IMR-90 (cell line): Measurements from ENCODE around the gene OCLN. TPM values are rescaled to one million over a fixed set of nuclear protein-coding genes. Genes with fewer than 3 reads are reported as not detected.

Source experiments
- ATAC-seq: fragments of 200-7000 bp; cut with Tn5 transposase; 2 replicates; pipeline ENCODE4 v1.9.1; 2020; ENCODE audit warnings: low read depth, mild to moderate bottlenecking, moderate library complexity
- BruUV-seq: library from RNA; stranded (reverse); fragments of 400-500 nt; replicated peaks from 2 replicates; lab custom pipeline; 2021; lab: Mats Ljungman, UMichigan
- CTCF ChIA-PET: fragments of 300-600 bp; formaldehyde crosslinking; extraction: SDS; loops from one replicate; lab custom pipeline; 2021; ENCODE audit warnings: antibody characterized with exemption; lab: Yijun Ruan, JAX
- POLR2A ChIA-PET: fragments of 300-600 bp; sonication (Branson Sonifier 250); formaldehyde crosslinking; loops from one replicate; lab custom pipeline; 2022; ENCODE audit warnings: antibody characterized with exemption; ENCODE audit not compliant: unreplicated experiment; lab: Charles Lee
- DNase-seq: peaks from one replicate; pipeline ENCODE4 v3.0.0; 2013
- H2AFZ ChIP-seq: replicated peaks from 2 replicates; pipeline ENCODE3; 2013; ENCODE audit warnings: low read length, mild to moderate bottlenecking; ENCODE audit not compliant: poor library complexity
- H2AK5ac ChIP-seq: 2 replicates; pipeline ENCODE4 v1.6.1; 2013; ENCODE audit warnings: low read depth, low read length, inconsistent platforms
- H2AK9ac ChIP-seq: replicated peaks from 2 replicates; pipeline ENCODE3; 2013; ENCODE audit warnings: mild to moderate bottlenecking, low read depth, low read length, moderate library complexity; ENCODE audit not compliant: poor library complexity
- H2BK120ac ChIP-seq: 2 replicates; pipeline ENCODE4 v1.6.1; 2013; ENCODE audit warnings: low read depth, low read length, inconsistent platforms
- H2BK15ac ChIP-seq: 3 replicates; pipeline ENCODE4 v1.6.1; 2013; ENCODE audit warnings: low read depth, low read length, inconsistent platforms
- H2BK20ac ChIP-seq: 2 replicates; pipeline ENCODE4 v1.6.1; 2013; ENCODE audit warnings: low read depth, mild to moderate bottlenecking, inconsistent platforms, low read length, moderate library complexity
- H2BK5ac ChIP-seq: 2 replicates; pipeline ENCODE4 v1.6.1; 2013; ENCODE audit warnings: mild to moderate bottlenecking, low read depth, low read length, inconsistent platforms; ENCODE audit not compliant: poor library complexity, severe bottlenecking
- H3K14ac ChIP-seq: replicated peaks from 2 replicates; pipeline ENCODE4 v1.6.1; 2013; ENCODE audit warnings: low read depth, low read length, inconsistent platforms
- H3K18ac ChIP-seq: 2 replicates; pipeline ENCODE4 v1.6.1; 2013; ENCODE audit warnings: low read depth, low read length, control low read depth
- H3K23ac ChIP-seq: 2 replicates; pipeline ENCODE4 v1.6.1; 2013; ENCODE audit warnings: low read depth, low read length, inconsistent platforms
- H3K27ac ChIP-seq: 2 replicates; pipeline ENCODE4 v1.5.1; 2013; ENCODE audit warnings: mild to moderate bottlenecking, control low read depth, low read length; ENCODE audit not compliant: insufficient read depth
- H3K27me3 ChIP-seq: 2 replicates; pipeline ENCODE4 v1.6.1; 2013; ENCODE audit warnings: low read length; ENCODE audit not compliant: control insufficient read depth, insufficient read depth
- H3K36me3 ChIP-seq: 2 replicates; pipeline ENCODE4 v1.6.1; 2013; ENCODE audit warnings: low read length, mixed read lengths; ENCODE audit not compliant: control insufficient read depth, insufficient read depth
- H3K4ac ChIP-seq: 2 replicates; pipeline ENCODE4 v1.6.1; 2013; ENCODE audit warnings: low read depth, low read length, inconsistent platforms
- H3K4me1 ChIP-seq: 2 replicates; pipeline ENCODE4 v1.6.1; 2013; ENCODE audit warnings: low read length, mixed read lengths; ENCODE audit not compliant: control insufficient read depth, insufficient read depth
- H3K4me2 ChIP-seq: 2 replicates; pipeline ENCODE4 v1.6.1; 2013; ENCODE audit warnings: low read depth, mild to moderate bottlenecking, control low read depth, low read length, moderate library complexity
- H3K4me3 ChIP-seq: 2 replicates; pipeline ENCODE4 v1.5.1; 2013; ENCODE audit warnings: low read depth, mild to moderate bottlenecking, control low read depth, low read length, moderate library complexity; ENCODE audit not compliant: insufficient read depth
- H3K56ac ChIP-seq: 2 replicates; pipeline ENCODE4 v1.6.1; 2013; ENCODE audit warnings: low read length, inconsistent platforms; ENCODE audit not compliant: insufficient read depth; ENCODE audit errors: extremely low read depth
- H3K79me1 ChIP-seq, 2 experiments: 2 replicates each; pipeline ENCODE4 v1.6.1; 2013; ENCODE audit warnings: low read length in 2 of 2, inconsistent platforms in 1 of 2, low read depth in 1 of 2
- H3K9ac ChIP-seq: 2 replicates; pipeline ENCODE4 v1.6.1; 2013; ENCODE audit warnings: low read depth, low read length, control low read depth
- H3K9me1 ChIP-seq: 2 replicates; pipeline ENCODE4 v1.6.1; 2013; ENCODE audit warnings: low read length, inconsistent platforms; ENCODE audit not compliant: insufficient read depth
- H3K9me3 ChIP-seq: 2 replicates; pipeline ENCODE4 v1.6.1; 2013; ENCODE audit warnings: low read length; ENCODE audit not compliant: control insufficient read depth, insufficient read depth
- H4K20me1 ChIP-seq: 2 replicates; pipeline ENCODE4 v1.6.1; 2013; ENCODE audit warnings: low read length, inconsistent platforms; ENCODE audit not compliant: insufficient read depth
- H4K5ac ChIP-seq: 2 replicates; pipeline ENCODE4 v1.6.1; 2013; ENCODE audit warnings: mild to moderate bottlenecking, low read depth, low read length, control low read depth
- H4K8ac ChIP-seq, 2 experiments: 2 replicates each; pipeline ENCODE4 v1.6.1; 2013; ENCODE audit warnings: low read depth in 2 of 2, low read length in 2 of 2, control low read depth in 1 of 2, inconsistent platforms in 1 of 2
- H4K91ac ChIP-seq: 2 replicates; pipeline ENCODE4 v1.6.1; 2013; ENCODE audit warnings: low read depth, low read length, inconsistent platforms; ENCODE audit not compliant: insufficient read depth
- CEBPB ChIP-seq: IDR thresholded peaks from 2 replicates; pipeline ENCODE4 v1.6.1; 2012; ENCODE audit warnings: low read depth, low read length, improper control_type of control experiment
- FOS ChIP-seq: fragments of 150-350 bp; IDR thresholded peaks from 2 replicates; pipeline ENCODE4 v1.6.1; 2016; ENCODE audit warnings: low read depth, low read length
- MAFK ChIP-seq: IDR thresholded peaks from 2 replicates; pipeline ENCODE4 v1.6.1; 2012; ENCODE audit warnings: low read depth, low read length, improper control_type of control experiment
- NFE2L2 ChIP-seq: fragments of 150-350 bp; IDR thresholded peaks from 2 replicates; pipeline ENCODE4 v1.6.1; 2016; ENCODE audit warnings: low read depth, mild to moderate bottlenecking, low read length
- RCOR1 ChIP-seq: IDR thresholded peaks from 2 replicates; pipeline ENCODE4 v1.6.1; 2012; ENCODE audit warnings: mild to moderate bottlenecking, low read length, improper control_type of control experiment; ENCODE audit not compliant: insufficient replicate concordance
- WGBS, 2 experiments: methylation state at CpG; one replicate each; pipeline versions ENCODE4 v1.1.5 to v1.1.7; 2013; ENCODE audit warnings: missing lambda C conversion rate in 2 of 2; ENCODE audit not compliant: insufficient read length in 1 of 2; ENCODE audit errors: extremely low coverage in 2 of 2; 5-methylcytosine and 5-hydroxymethylcytosine counted together
- dilution Hi-C: fragments of 300-500 bp; cut with HindIII; formaldehyde crosslinking; loops from one replicate; pipeline ENCODE4 v1.14.3; 2018; ENCODE audit warnings: low sequenced_read_pairs; ENCODE audit not compliant: unreplicated experiment
- in situ Hi-C: fragments of 300-500 bp; cut with MboI; formaldehyde crosslinking; loops from 3 replicates; pipeline ENCODE4 v1.14.3; 2019; ENCODE audit warnings: low sequenced_read_pairs, inconsistent platforms, mixed read lengths
- intact Hi-C: fragments of 100-400 bp; cut with micrococcal nuclease; formaldehyde crosslinking; loops from 2 replicates; pipeline ENCODE4 v1.10.0; 2022
- polyA plus RNA-seq, 3 experiments: library from polyadenylated mRNA; depleted of rRNA; stranded (reverse); fragments of >200 nt; gene quantifications; 2 replicates each; pipeline ENCODE4 v1.2.3, GENCODE V29; 2012; ENCODE audit warnings: low replicate concordance in 1 of 3
- total RNA-seq: library from RNA; depleted of rRNA; stranded (reverse); fragments of >200 nt; gene quantifications from 2 replicates; pipeline ENCODE4 v1.2.3, GENCODE V29; 2012

OCLN gene
- total and polyA plus RNA-seq, 2 of the 4 experiments (the other 2 are of a cell fraction): 0.72 to 0.99 TPM

DNA sequence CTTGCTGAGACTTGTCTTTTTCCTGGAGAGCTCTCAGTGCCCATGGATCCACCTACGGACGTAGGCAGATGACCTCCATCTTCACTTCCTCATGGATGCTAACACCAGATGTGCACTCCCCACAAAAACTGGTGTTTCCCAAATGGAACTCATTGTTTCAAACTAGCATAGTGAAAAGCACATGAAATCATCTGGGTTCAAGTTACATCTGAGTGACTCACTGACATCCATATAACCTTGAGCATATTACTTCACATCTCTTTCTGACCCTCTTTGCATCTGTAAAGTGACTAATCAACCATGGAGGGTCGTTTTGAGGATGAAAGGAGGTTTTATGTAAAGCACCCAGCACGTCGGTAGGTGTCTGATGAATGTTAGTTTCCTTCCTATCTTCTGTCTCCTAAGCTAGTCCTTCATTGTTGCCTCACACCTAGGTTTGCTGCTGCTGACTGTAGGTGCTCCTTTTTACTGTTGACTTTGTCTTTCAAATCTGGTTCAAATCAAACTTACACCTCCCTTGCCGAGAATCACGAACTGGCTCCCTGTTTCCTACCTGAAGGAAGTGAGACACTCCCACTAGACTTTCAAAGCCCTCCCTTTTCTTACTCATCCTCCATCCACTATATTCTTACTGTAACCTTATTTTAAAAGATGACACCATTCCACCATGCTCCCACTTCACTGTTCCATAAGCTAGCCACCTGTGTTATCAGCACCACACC lies 10.3 kb downstream of the OCLN start:
- peak overlapping the region; percentile 89 for H2BK20ac ChIP-seq
- CTCF ChIA-PET: interaction anchor here (0.6 kb wide), 1 partner anchor 24 kb away, joined by 3 read pairs; no protein-coding TSS in a partner anchor
- peak; percentile 87 for DNase-seq
- H2BK15ac ChIP-seq: peak overlapping the region; percentile 71
- no peak overlapping the region for H3K9ac ChIP-seq
- dilution Hi-C loops (no loop called here), intact Hi-C loops (no loop called here), in situ Hi-C loops (no loop called here)
- H3K56ac ChIP-seq: no peak overlapping the region
- peak overlapping the region; percentile 82 for H3K14ac ChIP-seq
- no peaks in the 10 kb centered on the region for H3K9me3 ChIP-seq
- H3K18ac ChIP-seq: peak overlapping the region; percentile 70; the same call in 1 of the 2 replicates
- no peak overlapping the region for H3K4me3 ChIP-seq
- H2BK120ac ChIP-seq: peak overlapping the region; percentile 93
- H3K23ac ChIP-seq: peak overlapping the region; percentile 88
- POLR2A ChIA-PET: no interaction called here
- no peak overlapping the region for H3K27ac ChIP-seq
- H2BK5ac ChIP-seq: peak overlapping the region; percentile 81
- peak overlapping the region; percentile 43; the same call in 1 of the 2 replicates for H4K91ac ChIP-seq
- peak overlapping the region; percentile 71 for H2AK5ac ChIP-seq
- H4K8ac ChIP-seq: peak overlapping the region; percentile 16 to 77; a peak in 3 of 4 replicates
- H3K36me3 ChIP-seq: no peaks in the 10 kb centered on the region
- TF ChIP-seq MAFK (no peak), RCOR1 (no peak), NFE2L2 (no peak), CEBPB (peak; percentile 56; the same call in 1 of the 2 replicates), FOS (peak; percentile 76)
- peaks cover 5% of the 10 kb centered on the region; the same call in 1 of the 2 replicates for H3K4me1 ChIP-seq
- H2AFZ ChIP-seq: peak overlapping the region; percentile 79
- peak overlapping the region; percentile 74 for H2AK9ac ChIP-seq
- ATAC-seq: peak; percentile 67
- no peaks in the 10 kb centered on the region for H3K79me1 ChIP-seq
- H3K4me2 ChIP-seq: peak overlapping the region; percentile 50; the same call in 1 of the 2 replicates
- peaks cover 10% of the 10 kb centered on the region for H3K9me1 ChIP-seq
- no peaks in the 10 kb centered on the region for H3K27me3 ChIP-seq
- WGBS, 2 experiments: 60% methylated on average over 1 of the region's 7 CpGs; no CpG with 5 or more reads in 1 of the 2 experiments
- peak overlapping the region; percentile 88 for H3K4ac ChIP-seq
- H4K20me1 ChIP-seq: no peaks in the 10 kb centered on the region
- BruUV-seq: no TSS peak
- H4K5ac ChIP-seq: peak overlapping the region; percentile 48; the same call in 1 of the 2 replicates
